HepG2 (cell line): Measurements from ENCODE around the gene AANAT. TPM values are rescaled to one million over a fixed set of nuclear protein-coding genes. Genes with fewer than 3 reads are reported as not detected.

Experiments used
- ARNT2 ChIP-seq: sonication (generic); formaldehyde crosslinking; IDR thresholded peaks from 2 replicates; pipeline ENCODE4 v1.8.0; 2022; ENCODE audit warnings: mild to moderate bottlenecking, low read depth, missing genetic modification reagents, moderate library complexity
- EEA1 ChIP-seq: sonication (generic); formaldehyde crosslinking; IDR thresholded peaks from 2 replicates; pipeline ENCODE4 v1.5.1; 2020; ENCODE audit warnings: mild to moderate bottlenecking, missing genetic modification reagents, borderline replicate concordance
- FOSL2 ChIP-seq: sonication (generic); formaldehyde crosslinking; IDR thresholded peaks from 2 replicates; pipeline ENCODE4 v1.4.0; 2020; ENCODE audit warnings: missing genetic modification reagents
- ISL2 ChIP-seq: sonication (generic); formaldehyde crosslinking; IDR thresholded peaks from 2 replicates; pipeline ENCODE4 v1.5.0; 2020; ENCODE audit warnings: missing genetic modification reagents
- KLF6 ChIP-seq: IDR thresholded peaks from 2 replicates; pipeline ENCODE4 v1.8.0; 2016; ENCODE audit warnings: missing biosample characterization, missing genetic modification reagents
- MLLT10 ChIP-seq: sonication (generic); formaldehyde crosslinking; IDR thresholded peaks from 2 replicates; pipeline ENCODE4 v1.4.0; 2020; ENCODE audit warnings: missing genetic modification reagents
- MYNN ChIP-seq: sonication (generic); formaldehyde crosslinking; IDR thresholded peaks from 2 replicates; pipeline ENCODE4 v1.4.0; 2020; ENCODE audit warnings: mild to moderate bottlenecking, low read depth, missing genetic modification reagents
- PHF8 ChIP-seq: sonication (generic); formaldehyde crosslinking; IDR thresholded peaks from 2 replicates; pipeline ENCODE4 v1.5.0; 2020; ENCODE audit warnings: missing genetic modification reagents
- RFX1 ChIP-seq: fragments of 450-650 bp; IDR thresholded peaks from 2 replicates; pipeline ENCODE4 v1.6.1; 2017
- RORA ChIP-seq: sonication (generic); formaldehyde crosslinking; IDR thresholded peaks from 2 replicates; pipeline ENCODE4 v1.5.0; 2020; ENCODE audit warnings: mild to moderate bottlenecking, missing genetic modification reagents, moderate library complexity
- RXRA ChIP-seq: sonication (generic); formaldehyde crosslinking; IDR thresholded peaks from 2 replicates; pipeline ENCODE4 v1.5.1; 2020; ENCODE audit warnings: missing genetic modification reagents
- TEAD3 ChIP-seq: optimal IDR thresholded peaks from 2 replicates; pipeline ENCODE3; 2016; ENCODE audit warnings: borderline replicate concordance
- TSC22D2 ChIP-seq: sonication (generic); formaldehyde crosslinking; IDR thresholded peaks from 2 replicates; pipeline ENCODE4 v1.5.1; 2020; ENCODE audit warnings: missing genetic modification reagents, mild to moderate bottlenecking, borderline replicate concordance
- ZKSCAN1 ChIP-seq: fragments of 150-350 bp; IDR thresholded peaks from 2 replicates; pipeline ENCODE4 v1.6.1; 2014; ENCODE audit warnings: low read length
- ZNF253 ChIP-seq: sonication (generic); formaldehyde crosslinking; IDR thresholded peaks from 2 replicates; pipeline ENCODE4 v1.8.0; 2022; ENCODE audit warnings: mild to moderate bottlenecking, missing genetic modification reagents, borderline replicate concordance
- ZNF326 ChIP-seq: sonication (generic); formaldehyde crosslinking; IDR thresholded peaks from 2 replicates; pipeline ENCODE4 v1.4.0; 2020; ENCODE audit warnings: missing genetic modification reagents, borderline replicate concordance
- ZNF615 ChIP-seq: sonication (generic); formaldehyde crosslinking; IDR thresholded peaks from 2 replicates; pipeline ENCODE4 v1.5.0; 2020; ENCODE audit warnings: mild to moderate bottlenecking, missing genetic modification reagents, borderline replicate concordance
- ZNF841 ChIP-seq: sonication (generic); formaldehyde crosslinking; IDR thresholded peaks from 2 replicates; pipeline ENCODE4 v1.8.1; 2023; ENCODE audit warnings: missing genetic modification reagents, borderline replicate concordance
- polyA plus RNA-seq, 8 experiments: library from polyadenylated mRNA; depleted of rRNA in 3 of 8; stranded (reverse) in 7 of 8; unstranded in 1 of 8; fragments of >200 nt; fragmentation: Illumina TruSeq in 4 of 8; extraction: Trizol in 4 of 8; gene quantifications; 2 replicates each; pipeline versions ENCODE4 v1.2.1 to v1.2.3, GENCODE V29; 2011 to 2016; ENCODE audit warnings: low read depth in 4 of 8, missing spikeins in 1 of 8, mixed read lengths in 1 of 8; ENCODE audit not compliant: insufficient read depth in 1 of 8
- total RNA-seq, 5 experiments: library from RNA; depleted of rRNA; stranded (reverse); fragments of >200 nt; fragmentation: Illumina TruSeq; extraction: Trizol; gene quantifications; 2 replicates each; pipeline ENCODE4 v1.2.3, GENCODE V29; 2016; ENCODE audit warnings: low read depth in 1 of 5
- TF ChIP-seq, protein P1 (sequence below): sonication (generic); formaldehyde crosslinking; IDR thresholded peaks from 2 replicates; pipeline ENCODE4 v1.4.0; 2020; ENCODE audit warnings: mild to moderate bottlenecking, missing genetic modification reagents
- TF ChIP-seq, protein P2 (sequence below): sonication (generic); formaldehyde crosslinking; IDR thresholded peaks from 2 replicates; pipeline ENCODE4 v1.4.0; 2020; ENCODE audit warnings: missing genetic modification reagents, low read depth, mild to moderate bottlenecking, borderline replicate concordance
- TF ChIP-seq, protein P3 (sequence below): sonication (generic); formaldehyde crosslinking; IDR thresholded peaks from 2 replicates; pipeline ENCODE4; 2020; ENCODE audit warnings: missing genetic modification reagents, mild to moderate bottlenecking, borderline replicate concordance
- TF ChIP-seq, protein P4 (sequence below): IDR thresholded peaks from 2 replicates; pipeline ENCODE4 v1.6.1; 2016; ENCODE audit warnings: missing compliant biosample characterization, missing genetic modification reagents, borderline replicate concordance

AANAT gene
- total and polyA plus RNA-seq, 2 of the 13 experiments (the other 11 are each of a cell fraction or from before 2014, with no cell fraction given), result 0.07 TPM; not detected in 1

DNA sequence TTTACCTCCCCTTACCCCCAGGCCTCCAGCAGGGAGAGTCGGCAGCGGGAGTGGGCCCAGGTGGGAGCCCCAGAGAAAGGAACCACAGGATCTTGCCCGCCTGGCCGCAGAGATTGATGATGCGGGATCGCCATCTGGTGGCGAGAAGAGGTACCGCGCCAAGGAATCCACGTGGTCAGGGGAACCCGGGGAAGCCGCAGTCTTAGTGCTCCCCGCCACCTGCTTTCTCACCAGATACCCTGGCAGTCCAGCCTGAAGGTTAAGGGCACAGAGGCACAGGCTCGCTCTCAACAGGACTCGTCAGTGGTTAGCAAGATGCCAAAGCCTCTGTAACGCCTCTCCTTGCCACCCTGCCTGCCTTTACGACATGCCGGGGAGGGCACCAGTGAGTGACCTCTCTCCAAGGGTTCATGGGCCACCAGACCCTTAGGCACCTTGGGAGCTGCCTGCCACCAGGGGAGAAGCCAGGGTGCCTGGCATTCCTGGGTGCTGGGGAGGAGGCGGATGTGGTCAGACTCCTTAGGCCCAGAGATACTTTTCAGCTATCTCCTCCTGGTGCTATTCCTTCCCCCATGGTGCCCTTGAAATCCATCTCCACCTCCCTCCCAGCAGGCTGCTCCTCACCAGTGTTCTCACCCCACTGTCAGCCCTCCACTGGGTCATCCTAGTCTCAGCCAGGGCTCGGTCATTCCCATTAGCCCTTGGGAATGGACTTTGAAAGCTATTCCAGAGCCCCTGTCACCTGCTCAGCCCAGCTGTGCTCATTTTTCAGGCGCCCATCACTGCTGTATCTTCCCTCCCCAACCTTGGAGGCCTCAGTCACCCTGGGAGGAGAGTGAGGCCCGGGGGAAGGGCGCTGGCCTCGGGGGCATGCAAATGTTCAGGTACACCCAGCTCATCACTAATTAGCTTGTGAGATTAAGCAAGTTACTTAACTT lies 39.3 kb downstream of the AANAT start (continued):
- TF ChIP-seq ZNF841 (CRISPR knock-in tag) (no peak), RFX1 (no peak), RXRA (CRISPR knock-in tag) (peak; percentile 27; the same call in 1 of the 2 replicates), MYNN (CRISPR knock-in tag) (no peak), ZKSCAN1 (no peak; the same call in 1 of the 2 replicates), PHF8 (no peak), KLF6 (CRISPR knock-in tag) (peak; percentile 39; the same call in 1 of the 2 replicates), FOSL2 (CRISPR knock-in tag) (no peak; the same call in 1 of the 2 replicates), ZNF615 (CRISPR knock-in tag) (no peak), ISL2 (CRISPR knock-in tag) (peak; percentile 36; the same call in 1 of the 2 replicates), ZNF326 (CRISPR knock-in tag) (no peak), ARNT2 (CRISPR knock-in tag) (peak; percentile 27; the same call in 1 of the 2 replicates), TSC22D2 (CRISPR knock-in tag) (peak; percentile 91; the same call in 1 of the 2 replicates), TEAD3 (peak; percentile 79), MLLT10 (no peak), ZNF253 (CRISPR knock-in tag) (no peak), RORA (CRISPR knock-in tag) (no peak), EEA1 (no peak)
- TF ChIP-seq, protein P1, sequence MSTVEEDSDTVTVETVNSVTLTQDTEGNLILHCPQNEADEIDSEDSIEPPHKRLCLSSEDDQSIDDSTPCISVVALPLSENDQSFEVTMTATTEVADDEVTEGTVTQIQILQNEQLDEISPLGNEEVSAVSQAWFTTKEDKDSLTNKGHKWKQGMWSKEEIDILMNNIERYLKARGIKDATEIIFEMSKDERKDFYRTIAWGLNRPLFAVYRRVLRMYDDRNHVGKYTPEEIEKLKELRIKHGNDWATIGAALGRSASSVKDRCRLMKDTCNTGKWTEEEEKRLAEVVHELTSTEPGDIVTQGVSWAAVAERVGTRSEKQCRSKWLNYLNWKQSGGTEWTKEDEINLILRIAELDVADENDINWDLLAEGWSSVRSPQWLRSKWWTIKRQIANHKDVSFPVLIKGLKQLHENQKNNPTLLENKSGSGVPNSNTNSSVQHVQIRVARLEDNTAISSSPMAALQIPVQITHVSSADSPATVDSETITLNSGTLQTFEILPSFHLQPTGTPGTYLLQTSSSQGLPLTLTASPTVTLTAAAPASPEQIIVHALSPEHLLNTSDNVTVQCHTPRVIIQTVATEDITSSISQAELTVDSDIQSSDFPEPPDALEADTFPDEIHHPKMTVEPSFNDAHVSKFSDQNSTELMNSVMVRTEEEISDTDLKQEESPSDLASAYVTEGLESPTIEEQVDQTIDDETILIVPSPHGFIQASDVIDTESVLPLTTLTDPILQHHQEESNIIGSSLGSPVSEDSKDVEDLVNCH (CRISPR knock-in tag), result no peak
- TF ChIP-seq, protein P2, sequence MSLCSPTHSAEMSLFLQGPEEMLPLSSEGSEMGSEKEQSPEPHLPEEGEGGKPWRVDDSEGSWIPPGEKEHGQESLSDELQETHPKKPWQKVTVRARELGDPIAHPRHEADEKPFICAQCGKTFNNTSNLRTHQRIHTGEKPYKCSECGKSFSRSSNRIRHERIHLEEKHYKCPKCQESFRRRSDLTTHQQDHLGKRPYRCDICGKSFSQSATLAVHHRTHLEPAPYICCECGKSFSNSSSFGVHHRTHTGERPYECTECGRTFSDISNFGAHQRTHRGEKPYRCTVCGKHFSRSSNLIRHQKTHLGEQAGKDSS (CRISPR knock-in tag), result peak; percentile 65; the same call in 1 of the 2 replicates
- TF ChIP-seq, protein P3, sequence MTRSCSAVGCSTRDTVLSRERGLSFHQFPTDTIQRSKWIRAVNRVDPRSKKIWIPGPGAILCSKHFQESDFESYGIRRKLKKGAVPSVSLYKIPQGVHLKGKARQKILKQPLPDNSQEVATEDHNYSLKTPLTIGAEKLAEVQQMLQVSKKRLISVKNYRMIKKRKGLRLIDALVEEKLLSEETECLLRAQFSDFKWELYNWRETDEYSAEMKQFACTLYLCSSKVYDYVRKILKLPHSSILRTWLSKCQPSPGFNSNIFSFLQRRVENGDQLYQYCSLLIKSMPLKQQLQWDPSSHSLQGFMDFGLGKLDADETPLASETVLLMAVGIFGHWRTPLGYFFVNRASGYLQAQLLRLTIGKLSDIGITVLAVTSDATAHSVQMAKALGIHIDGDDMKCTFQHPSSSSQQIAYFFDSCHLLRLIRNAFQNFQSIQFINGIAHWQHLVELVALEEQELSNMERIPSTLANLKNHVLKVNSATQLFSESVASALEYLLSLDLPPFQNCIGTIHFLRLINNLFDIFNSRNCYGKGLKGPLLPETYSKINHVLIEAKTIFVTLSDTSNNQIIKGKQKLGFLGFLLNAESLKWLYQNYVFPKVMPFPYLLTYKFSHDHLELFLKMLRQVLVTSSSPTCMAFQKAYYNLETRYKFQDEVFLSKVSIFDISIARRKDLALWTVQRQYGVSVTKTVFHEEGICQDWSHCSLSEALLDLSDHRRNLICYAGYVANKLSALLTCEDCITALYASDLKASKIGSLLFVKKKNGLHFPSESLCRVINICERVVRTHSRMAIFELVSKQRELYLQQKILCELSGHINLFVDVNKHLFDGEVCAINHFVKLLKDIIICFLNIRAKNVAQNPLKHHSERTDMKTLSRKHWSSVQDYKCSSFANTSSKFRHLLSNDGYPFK (CRISPR knock-in tag), result peak; percentile 33; the same call in 1 of the 2 replicates
- TF ChIP-seq, protein P4, sequence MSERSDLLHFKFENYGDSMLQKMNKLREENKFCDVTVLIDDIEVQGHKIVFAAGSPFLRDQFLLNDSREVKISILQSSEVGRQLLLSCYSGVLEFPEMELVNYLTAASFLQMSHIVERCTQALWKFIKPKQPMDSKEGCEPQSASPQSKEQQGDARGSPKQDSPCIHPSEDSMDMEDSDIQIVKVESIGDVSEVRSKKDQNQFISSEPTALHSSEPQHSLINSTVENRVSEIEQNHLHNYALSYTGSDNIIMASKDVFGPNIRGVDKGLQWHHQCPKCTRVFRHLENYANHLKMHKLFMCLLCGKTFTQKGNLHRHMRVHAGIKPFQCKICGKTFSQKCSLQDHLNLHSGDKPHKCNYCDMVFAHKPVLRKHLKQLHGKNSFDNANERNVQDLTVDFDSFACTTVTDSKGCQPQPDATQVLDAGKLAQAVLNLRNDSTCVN (CRISPR knock-in tag), result no peak; the same call in 1 of the 2 replicates
